AG10803 (cell line): ENCODE data around the gene SLC45A1.

ENCODE experiments used
- DNase-seq: peaks from one replicate; pipeline ENCODE4 v3.0.0; 2010; ENCODE audit warnings: low read depth
- H3K4me3 ChIP-seq: 2 replicates; pipeline ENCODE4 v1.5.1; 2011; ENCODE audit warnings: mild to moderate bottlenecking, low read length, control low read depth
- TF ChIP-seq, protein P1 (sequence below): conservative IDR thresholded peaks from 2 replicates; pipeline ENCODE4 v1.5.1; 2011; ENCODE audit warnings: mild to moderate bottlenecking, low read length, control low read depth, inconsistent platforms

Gene SLC45A1

DNA sequence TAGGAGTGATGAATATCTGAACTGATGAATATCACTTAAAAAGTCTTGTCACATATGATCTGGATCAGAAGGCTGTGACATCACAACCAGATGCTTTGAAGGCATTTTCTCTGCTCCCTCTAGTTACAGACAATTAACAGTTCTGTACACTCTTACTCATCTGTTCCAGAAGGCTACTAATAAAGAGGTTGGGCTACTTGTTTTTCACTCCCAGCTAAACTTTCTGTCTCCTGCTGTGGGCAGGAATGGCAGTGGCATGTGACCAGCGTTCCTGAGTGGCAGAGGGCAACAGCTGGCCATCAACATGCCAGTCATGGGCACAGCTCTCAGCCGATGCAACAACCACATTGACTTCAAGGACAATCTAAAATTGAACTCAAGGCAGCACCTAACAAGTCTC lies 66.7 kb downstream of the SLC45A1 start:
- TF ChIP-seq, protein P1, sequence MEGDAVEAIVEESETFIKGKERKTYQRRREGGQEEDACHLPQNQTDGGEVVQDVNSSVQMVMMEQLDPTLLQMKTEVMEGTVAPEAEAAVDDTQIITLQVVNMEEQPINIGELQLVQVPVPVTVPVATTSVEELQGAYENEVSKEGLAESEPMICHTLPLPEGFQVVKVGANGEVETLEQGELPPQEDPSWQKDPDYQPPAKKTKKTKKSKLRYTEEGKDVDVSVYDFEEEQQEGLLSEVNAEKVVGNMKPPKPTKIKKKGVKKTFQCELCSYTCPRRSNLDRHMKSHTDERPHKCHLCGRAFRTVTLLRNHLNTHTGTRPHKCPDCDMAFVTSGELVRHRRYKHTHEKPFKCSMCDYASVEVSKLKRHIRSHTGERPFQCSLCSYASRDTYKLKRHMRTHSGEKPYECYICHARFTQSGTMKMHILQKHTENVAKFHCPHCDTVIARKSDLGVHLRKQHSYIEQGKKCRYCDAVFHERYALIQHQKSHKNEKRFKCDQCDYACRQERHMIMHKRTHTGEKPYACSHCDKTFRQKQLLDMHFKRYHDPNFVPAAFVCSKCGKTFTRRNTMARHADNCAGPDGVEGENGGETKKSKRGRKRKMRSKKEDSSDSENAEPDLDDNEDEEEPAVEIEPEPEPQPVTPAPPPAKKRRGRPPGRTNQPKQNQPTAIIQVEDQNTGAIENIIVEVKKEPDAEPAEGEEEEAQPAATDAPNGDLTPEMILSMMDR: no peak
- H3K4me3 ChIP-seq: no peak overlapping the region
- DNase-seq: no peak

DNA sequence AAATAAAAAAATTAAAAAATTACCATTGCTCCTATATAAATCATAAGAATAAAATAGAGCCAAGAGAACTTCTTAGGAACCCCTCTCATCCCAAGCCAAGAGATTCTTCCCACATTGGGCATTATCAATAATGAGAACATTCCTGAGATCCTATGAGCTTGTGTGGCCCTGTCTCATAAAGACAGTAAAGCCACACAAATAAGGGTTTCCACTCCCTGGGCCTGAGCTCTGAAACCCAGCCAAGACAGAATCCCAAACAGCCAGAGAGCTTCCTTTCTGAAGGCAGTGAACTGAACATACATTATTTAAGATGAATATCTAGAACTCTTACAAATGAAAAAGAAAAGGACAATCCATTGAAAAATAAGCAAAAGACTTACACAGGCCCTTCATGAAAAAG lies 68.3 kb downstream of the SLC45A1 start:
- no peak for DNase-seq
- TF ChIP-seq, protein P1: no peak
- no peak overlapping the region for H3K4me3 ChIP-seq

DNA sequence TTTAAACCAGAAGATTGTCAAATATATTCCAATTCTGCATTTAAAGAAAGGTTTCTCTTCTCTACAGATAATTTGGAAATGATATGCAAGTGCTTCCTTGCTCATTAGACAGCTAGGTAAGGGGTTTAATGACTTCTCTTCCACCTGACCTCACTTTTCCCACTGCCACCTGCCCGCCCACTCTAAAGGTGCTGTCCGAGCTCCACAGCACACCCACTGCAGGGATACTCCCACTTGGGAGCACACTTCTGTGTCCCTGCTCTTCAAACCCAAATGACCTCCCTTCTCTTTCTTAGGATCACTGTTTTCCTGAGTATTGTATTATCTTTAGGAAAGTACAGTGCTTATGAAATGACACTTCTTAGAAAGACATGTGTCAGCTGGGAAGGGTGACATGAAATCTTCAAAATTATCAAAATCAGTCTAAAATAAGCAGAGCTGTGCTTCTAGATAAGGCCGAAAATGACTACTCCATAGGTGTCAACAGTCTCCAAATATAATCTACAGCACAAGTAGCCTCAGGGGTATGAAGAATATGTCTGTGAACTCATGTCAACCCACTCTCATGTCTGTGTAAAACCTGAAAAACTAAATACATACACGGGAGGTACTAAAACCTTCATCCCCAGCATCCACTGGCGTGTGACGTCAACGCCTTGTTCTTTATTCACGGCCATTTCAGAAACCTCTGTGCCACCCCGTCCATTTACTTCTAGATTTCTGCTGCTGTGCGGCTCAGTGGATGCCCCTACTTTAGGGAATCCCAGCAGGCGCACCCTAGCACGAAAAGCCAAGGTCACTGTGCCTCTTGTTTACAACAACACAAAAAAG lies 71.0 kb downstream of the SLC45A1 start:
- TF ChIP-seq, protein P1: no peak
- no peak overlapping the region for H3K4me3 ChIP-seq
- DNase-seq: no peak

DNA sequence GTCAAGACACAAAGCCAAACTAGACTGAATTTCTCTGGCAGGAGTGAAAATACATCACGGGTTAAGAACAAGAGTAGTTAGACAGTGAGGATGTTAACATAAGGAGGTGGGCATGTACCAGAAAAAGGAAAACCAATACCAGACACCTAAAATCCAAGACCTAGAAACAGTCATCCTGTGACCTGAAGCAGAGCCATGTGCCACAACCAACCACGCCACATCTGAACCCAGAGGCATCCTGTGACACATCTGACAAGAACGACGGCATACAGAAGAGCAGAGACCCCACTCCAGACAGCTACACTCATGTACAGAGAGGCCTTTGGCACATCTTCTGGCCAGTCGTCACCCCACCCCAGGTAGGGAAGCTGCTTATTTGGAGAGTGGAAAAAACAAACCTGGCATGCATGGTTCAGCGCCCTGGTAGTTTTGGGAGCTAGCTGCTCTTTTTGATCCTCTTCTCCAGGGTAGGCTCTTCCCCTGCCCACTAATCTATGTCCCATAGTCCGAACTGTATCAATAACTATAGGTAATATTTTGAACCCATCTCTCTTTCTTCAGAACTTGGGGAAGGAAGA lies 72.1 kb downstream of the SLC45A1 start:
- TF ChIP-seq, protein P1: no peak
- DNase-seq: no peak
- no peak overlapping the region for H3K4me3 ChIP-seq

DNA sequence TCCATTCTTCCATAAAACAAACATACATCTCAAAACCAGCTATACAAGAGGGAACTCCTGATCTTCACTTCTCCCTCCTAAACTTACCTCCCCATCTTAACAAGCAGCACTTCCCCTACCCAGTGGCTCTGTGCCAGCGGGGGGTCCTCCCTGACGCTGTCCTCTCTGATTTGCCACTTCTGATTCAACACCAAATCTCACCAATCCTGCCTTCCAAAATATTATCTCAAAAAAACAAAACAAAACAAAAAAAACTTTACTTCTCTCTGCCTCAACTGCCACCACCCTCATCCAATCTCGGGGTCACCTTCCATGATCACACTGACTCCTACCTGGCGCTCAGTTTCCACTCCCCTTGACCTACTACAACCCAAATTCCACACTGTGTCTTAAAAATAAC lies 72.8 kb downstream of the SLC45A1 start:
- TF ChIP-seq, protein P1: no peak
- no peak overlapping the region for H3K4me3 ChIP-seq
- DNase-seq: no peak

DNA sequence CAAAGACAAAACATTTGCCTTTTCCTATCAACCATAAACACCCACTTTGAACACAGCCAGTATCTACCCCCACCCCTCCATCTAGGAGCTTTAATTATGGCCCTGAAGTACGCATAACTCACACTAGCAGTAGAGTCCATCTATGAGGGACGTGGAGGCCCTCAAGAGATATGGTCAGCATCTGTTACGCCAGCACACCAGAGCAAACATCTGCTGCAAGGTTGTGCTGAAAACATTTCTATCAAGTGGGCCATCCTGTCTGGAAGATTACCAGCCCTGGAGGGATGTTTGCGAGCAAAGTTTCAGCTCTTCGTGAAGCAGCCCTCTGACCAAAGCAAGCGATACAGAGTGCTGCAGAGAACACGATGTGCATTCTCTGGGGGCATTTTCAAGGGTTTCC lies 74.6 kb downstream of the SLC45A1 start:
- H3K4me3 ChIP-seq: no peak overlapping the region
- TF ChIP-seq, protein P1: no peak
- DNase-seq: no peak
